ENCODE measurements around the gene ISCU. TPM values are rescaled to one million over a fixed set of nuclear protein-coding genes. Genes with fewer than 3 reads are reported as not detected.

ISCU gene
- total and polyA plus RNA-seq, 2 of the 8 experiments (the other 6 are each of a cell fraction or from before 2014, with no cell fraction given) = 72.1 to 78.1 TPM

DNA sequence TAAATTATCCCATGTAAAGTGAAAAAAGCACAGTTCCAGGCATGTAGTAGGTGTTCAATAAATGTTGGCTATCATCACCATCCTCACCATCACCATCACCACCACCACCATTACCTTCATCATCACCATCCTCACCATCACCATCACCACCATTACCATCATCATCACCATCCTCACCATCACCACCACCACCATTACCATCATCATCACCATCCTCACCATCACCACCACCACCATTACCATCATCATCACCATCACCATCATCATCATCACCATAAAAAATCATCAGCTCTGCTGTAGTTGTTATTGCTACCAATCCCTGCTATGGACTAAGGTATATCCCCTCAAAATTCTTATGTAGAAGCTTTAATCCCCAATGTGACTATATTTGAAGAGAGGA is 15.1 kb downstream of the ISCU start (continued):
- no peak for TF ChIP-seq CHD7 (IDR thresholded peaks at IDR 0.05; ENCODE audit: insufficient replicate concordance, low read length)
- no peak for TF ChIP-seq RAD21 (IDR thresholded peaks at IDR 0.05 in 1 of 2, conservative IDR thresholded peaks at IDR 0.05 in 1 of 2; ENCODE audit: low read depth in 2 of 2, low read length in 2 of 2)
- TF ChIP-seq SIX5 (IDR thresholded peaks at IDR 0.05; ENCODE audit: low read depth, low read length) = no peak
- TF ChIP-seq HDAC2 (IDR thresholded peaks at IDR 0.05; ENCODE audit: borderline replicate concordance in 1 of 2, low read depth in 2 of 2, low read length in 2 of 2) = no peak
- TF ChIP-seq MAFK (IDR thresholded peaks at IDR 0.05; ENCODE audit: low read depth, low read length) = no peak
- TF ChIP-seq BCL11A (IDR thresholded peaks at IDR 0.05; ENCODE audit: low read depth in 2 of 2, low read length in 2 of 2) = no peak
- TF ChIP-seq RFX5 (IDR thresholded peaks at IDR 0.05; ENCODE audit: borderline replicate concordance, low read depth, low read length) = no peak

Data from H1 (cell line).